Measurements from ENCODE around the gene SIGLEC8. TPM values are rescaled to one million over a fixed set of nuclear protein-coding genes. Genes with fewer than 3 reads are reported as not detected.
"Not testable (repeated sequence)": the region's sequence is repeated elsewhere in the genome, so short reads cannot be mapped to it uniquely, and the experiment has no call there.

Gene SIGLEC8
- total RNA-seq, 1 donor from 2014 or later: 2.1 TPM

DNA sequence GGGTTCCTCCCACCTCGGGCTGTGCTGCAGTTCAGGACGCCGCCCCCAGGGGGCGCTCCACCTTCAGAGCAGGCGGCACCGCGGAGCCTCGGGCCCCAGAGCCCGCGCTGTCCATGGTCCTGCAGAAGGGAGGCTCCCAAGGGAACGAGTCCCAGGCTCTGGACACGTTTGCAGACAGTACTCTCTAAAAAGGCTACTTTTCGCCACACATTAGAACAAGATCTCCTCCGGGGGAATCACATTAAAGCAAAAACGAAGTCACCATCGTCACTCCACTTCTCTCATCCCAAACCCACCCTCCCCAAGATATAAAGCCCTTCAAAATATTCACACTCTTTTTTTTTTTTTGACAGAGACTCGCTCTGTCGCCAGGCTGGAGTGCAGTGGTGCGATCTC lies 36.2 kb downstream of the SIGLEC8 start:
- Histone ChIP-seq H3K36me3 (no peaks in the 10 kb centered on the region), H3K4me3 (no peak overlapping the region), H3K9me3 (no peaks in the 10 kb centered on the region), H3K27me3 (peaks cover 14% of the 10 kb centered on the region), H3K4me1 (no peaks in the 10 kb centered on the region), H3K27ac (no peak overlapping the region)
- TF ChIP-seq, protein P1, sequence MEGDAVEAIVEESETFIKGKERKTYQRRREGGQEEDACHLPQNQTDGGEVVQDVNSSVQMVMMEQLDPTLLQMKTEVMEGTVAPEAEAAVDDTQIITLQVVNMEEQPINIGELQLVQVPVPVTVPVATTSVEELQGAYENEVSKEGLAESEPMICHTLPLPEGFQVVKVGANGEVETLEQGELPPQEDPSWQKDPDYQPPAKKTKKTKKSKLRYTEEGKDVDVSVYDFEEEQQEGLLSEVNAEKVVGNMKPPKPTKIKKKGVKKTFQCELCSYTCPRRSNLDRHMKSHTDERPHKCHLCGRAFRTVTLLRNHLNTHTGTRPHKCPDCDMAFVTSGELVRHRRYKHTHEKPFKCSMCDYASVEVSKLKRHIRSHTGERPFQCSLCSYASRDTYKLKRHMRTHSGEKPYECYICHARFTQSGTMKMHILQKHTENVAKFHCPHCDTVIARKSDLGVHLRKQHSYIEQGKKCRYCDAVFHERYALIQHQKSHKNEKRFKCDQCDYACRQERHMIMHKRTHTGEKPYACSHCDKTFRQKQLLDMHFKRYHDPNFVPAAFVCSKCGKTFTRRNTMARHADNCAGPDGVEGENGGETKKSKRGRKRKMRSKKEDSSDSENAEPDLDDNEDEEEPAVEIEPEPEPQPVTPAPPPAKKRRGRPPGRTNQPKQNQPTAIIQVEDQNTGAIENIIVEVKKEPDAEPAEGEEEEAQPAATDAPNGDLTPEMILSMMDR (IDR thresholded peaks at IDR 0.05): peak; percentile 95
- ATAC-seq (peak; percentile 96), DNase-seq (peak; percentile 94)
- intact Hi-C loops (cut with DNase I): no loop called here

DNA sequence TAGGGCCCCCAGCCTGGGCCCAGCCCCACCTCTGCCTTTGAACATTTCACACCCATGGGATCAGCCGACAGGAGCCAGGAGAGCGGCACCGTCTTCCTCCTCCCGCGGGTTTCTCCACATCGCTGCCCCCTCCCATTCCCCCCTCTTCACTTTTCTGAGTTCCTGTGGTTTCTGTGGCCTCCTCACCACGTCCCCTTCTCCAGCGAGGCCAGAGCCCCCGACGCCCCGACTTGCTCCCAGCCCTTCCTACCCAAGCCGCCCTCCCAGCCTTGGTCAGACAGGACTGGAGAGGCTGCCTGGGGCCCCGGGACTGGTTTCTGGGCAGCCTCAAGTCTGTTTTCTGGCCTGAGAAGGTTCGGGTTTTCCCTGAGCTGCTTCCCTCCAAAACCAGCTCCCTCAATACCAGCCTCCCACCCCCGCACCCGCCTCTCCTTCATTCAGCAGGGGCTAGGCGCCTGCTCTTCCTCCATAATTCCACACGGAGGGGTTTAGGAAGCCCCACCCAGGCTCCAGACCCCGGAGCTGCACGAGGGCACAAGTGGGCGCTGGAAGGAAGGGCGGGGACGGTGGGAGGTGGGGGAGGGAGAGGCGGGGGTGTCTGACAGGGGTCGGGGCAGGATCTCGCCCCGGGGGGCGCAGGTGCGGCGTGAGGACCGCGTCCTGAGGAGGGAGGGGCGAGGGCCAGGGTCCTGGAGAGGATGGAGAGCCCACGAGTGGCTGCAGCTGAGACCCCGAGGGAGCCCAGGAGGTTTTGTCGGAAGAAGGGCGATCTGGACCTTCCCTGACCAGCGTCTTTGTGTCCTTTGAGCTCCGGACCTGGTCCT lies 36.8 kb downstream of the SIGLEC8 start:
- Histone ChIP-seq H3K4me1 (no peaks in the 10 kb centered on the region), H3K36me3 (no peaks in the 10 kb centered on the region), H3K9me3 (no peaks in the 10 kb centered on the region), H3K4me3 (no peak overlapping the region), H3K27ac (no peak overlapping the region), H3K27me3 (peaks cover 14% of the 10 kb centered on the region)
- TF ChIP-seq, protein P1 (IDR thresholded peaks at IDR 0.05): no peak
- intact Hi-C loops (cut with DNase I): no loop called here
- ATAC-seq (no peak), DNase-seq (no peak)

DNA sequence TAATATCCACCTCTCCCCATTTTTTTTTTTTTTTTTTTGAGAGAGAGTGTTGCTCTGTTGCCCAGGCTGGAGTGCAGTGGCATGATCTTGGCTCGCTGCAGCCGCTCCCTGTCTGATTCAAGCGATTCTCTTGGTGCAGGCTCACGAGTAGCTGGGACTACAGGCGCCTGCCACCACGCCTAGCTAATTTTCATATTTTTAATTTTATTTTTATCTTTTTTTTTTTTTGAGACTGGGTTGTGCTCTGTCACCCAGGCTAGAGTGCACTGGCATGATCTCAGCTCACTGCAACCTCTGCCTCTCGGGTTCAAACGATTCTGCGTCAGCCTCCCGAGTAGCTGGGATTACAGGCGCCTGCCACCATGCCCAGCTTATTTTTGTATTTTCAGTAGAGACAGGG lies 37.7 kb downstream of the SIGLEC8 start:
- DNase-seq; H3K4me1 ChIP-seq; H3K4me3 ChIP-seq; H3K27ac ChIP-seq; intact Hi-C loops (cut with DNase I); ATAC-seq; H3K9me3 ChIP-seq; H3K36me3 ChIP-seq: not testable (repeated sequence)
- peaks cover 14% of the 10 kb centered on the region for H3K27me3 ChIP-seq

DNA sequence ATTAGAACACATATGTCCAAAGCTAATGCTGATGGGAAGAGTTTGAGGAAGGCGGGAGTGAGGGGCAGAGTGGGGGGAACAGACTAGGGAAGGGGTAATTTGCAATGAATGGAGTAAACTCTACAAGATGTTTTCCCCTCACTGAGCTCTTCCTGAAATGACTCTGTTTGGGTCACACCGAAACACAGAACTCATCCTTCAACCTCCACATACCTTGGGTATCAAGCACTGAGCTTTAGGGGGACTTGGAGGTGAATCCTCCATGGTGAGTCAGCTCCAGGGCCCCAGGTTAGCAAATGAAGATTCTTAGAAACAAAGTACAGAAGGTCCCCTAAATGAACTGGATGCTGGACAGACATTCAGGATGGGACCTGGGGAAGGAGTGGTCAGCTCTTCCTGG lies 39.5 kb downstream of the SIGLEC8 start:
- intact Hi-C loops (cut with DNase I): no loop called here
- peaks cover 14% of the 10 kb centered on the region for H3K27me3 ChIP-seq
- H3K36me3 ChIP-seq: no peaks in the 10 kb centered on the region
- ATAC-seq: no peak
- no peak for DNase-seq
- no peak overlapping the region for H3K4me3 ChIP-seq
- no peaks in the 10 kb centered on the region for H3K9me3 ChIP-seq
- no peaks in the 10 kb centered on the region for H3K4me1 ChIP-seq
- TF ChIP-seq, protein P1 (IDR thresholded peaks at IDR 0.05): no peak
- no peak overlapping the region for H3K27ac ChIP-seq

DNA sequence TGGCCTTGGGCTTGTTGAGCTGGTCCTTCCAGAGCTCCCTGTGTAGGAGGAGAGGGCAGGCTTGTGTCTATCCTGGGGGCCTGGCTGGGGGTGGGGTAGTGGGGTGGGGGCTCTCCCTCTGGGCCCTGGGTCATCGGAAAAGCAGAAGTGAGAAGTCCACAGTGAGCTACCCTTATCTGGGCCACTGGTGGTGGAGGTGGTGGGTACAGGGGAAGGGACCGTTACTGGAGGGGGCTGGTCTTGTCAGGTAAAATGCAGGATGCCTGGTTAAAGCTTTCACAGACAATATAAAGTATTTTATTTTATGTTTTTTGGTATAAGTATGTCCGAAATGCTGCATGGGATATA lies 40.5 kb downstream of the SIGLEC8 start:
- intact Hi-C loops (cut with DNase I): no loop called here

More for the DNA sequence above, 40.5 kb downstream of the SIGLEC8 start:
- Histone ChIP-seq H3K27me3 (peaks cover 14% of the 10 kb centered on the region), H3K36me3 (no peaks in the 10 kb centered on the region), H3K27ac (no peak overlapping the region), H3K9me3 (no peaks in the 10 kb centered on the region), H3K4me3 (no peak overlapping the region), H3K4me1 (no peaks in the 10 kb centered on the region)
- DNase-seq (no peak), ATAC-seq (peak; percentile 4)
- TF ChIP-seq, protein P1 (IDR thresholded peaks at IDR 0.05): no peak

All from upper lobe of right lung (tissue), 1 donor.